ENCODE results near the gene GUCA1A. TPM values are rescaled to one million over a fixed set of nuclear protein-coding genes. Genes with fewer than 3 reads are reported as not detected.
"Not testable (repeated sequence)": the region's sequence is repeated elsewhere in the genome, so short reads cannot be mapped to it uniquely, and the experiment has no call there.

The GUCA1A gene
- total RNA-seq, 1 donor from 2014 or later: 0.84 TPM

- TF ChIP-seq CTCF (IDR thresholded peaks at IDR 0.05; ENCODE audit: unreplicated experiment): no peak
- peaks cover 25% of the 10 kb centered on the region for H3K4me1 Mint-ChIP-seq (ENCODE audit: low read depth)
- H3K27ac Mint-ChIP-seq: no peak overlapping the region
- no peaks in the 10 kb centered on the region for H3K27me3 Mint-ChIP-seq
- no peaks in the 10 kb centered on the region for H3K9me3 Mint-ChIP-seq (ENCODE audit: low read depth)
- DNase-seq (ENCODE audit: low spot score, unreplicated experiment): no peak
- no peak overlapping the region for H3K4me3 Mint-ChIP-seq (ENCODE audit: low read depth)
- H3K36me3 Mint-ChIP-seq (ENCODE audit: insufficient read depth): peaks cover 10% of the 10 kb centered on the region
Observed at GRCh38 chr6:42201382-42201781, 28.2 kb downstream of the GUCA1A start.

DNA sequence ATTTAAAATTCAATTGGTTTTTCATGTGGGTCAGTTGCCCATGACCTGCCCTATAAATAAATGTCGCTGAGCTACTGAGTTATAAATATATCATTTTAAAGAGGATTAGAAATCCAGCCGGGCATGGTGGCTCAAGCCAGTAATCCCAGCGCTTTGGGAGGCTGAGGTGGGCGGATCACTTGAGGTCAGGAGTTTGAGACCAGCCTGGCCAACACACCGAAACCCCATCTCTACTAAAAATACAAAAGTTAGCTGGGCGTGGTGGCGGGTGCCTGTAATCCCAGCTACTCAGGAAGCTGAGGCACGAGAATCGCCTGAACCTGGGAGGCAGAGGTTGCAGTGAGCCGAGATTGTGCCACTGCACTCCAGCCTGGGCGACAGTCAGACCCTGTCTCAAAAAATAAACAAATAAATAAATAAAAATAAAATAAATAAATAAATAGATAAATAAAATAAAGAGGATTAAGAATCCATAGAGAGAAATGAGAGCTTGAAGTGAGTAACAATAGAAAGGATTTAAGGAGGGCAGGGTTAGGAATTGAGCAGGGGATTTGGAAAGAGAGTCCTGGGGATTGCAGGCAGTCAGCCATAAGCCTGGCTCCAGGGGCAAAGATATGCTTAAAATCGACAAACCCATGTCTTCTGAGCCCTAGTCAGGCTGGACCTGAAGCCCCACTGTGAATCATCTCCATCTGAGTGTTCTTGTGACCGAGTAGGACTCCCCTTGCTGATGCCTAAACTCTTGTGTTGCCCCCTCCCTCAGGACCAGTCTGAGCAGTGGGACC is 29.2 kb downstream of the GUCA1A start:
- not testable (repeated sequence) for H3K9me3 Mint-ChIP-seq (ENCODE audit: low read depth); DNase-seq (ENCODE audit: low spot score, unreplicated experiment); H3K4me3 Mint-ChIP-seq (ENCODE audit: low read depth); H3K27me3 Mint-ChIP-seq
- H3K36me3 Mint-ChIP-seq (ENCODE audit: insufficient read depth): peaks cover 10% of the 10 kb centered on the region
- peak overlapping the region; percentile 8 for H3K27ac Mint-ChIP-seq
- peaks cover 25% of the 10 kb centered on the region for H3K4me1 Mint-ChIP-seq (ENCODE audit: low read depth)

GRCh38 chr6:42203183-42203582 is 30.0 kb downstream of the GUCA1A start:
- peaks cover 15% of the 10 kb centered on the region for H3K36me3 Mint-ChIP-seq (ENCODE audit: insufficient read depth)
- no peak overlapping the region for H3K27ac Mint-ChIP-seq
- peaks cover 25% of the 10 kb centered on the region for H3K4me1 Mint-ChIP-seq (ENCODE audit: low read depth)
- no peak for TF ChIP-seq CTCF (IDR thresholded peaks at IDR 0.05; ENCODE audit: unreplicated experiment)
- H3K9me3 Mint-ChIP-seq (ENCODE audit: low read depth): no peaks in the 10 kb centered on the region
- no peaks in the 10 kb centered on the region for H3K27me3 Mint-ChIP-seq
- H3K4me3 Mint-ChIP-seq (ENCODE audit: low read depth): no peak overlapping the region
- no peak for DNase-seq (ENCODE audit: low spot score, unreplicated experiment)

DNA sequence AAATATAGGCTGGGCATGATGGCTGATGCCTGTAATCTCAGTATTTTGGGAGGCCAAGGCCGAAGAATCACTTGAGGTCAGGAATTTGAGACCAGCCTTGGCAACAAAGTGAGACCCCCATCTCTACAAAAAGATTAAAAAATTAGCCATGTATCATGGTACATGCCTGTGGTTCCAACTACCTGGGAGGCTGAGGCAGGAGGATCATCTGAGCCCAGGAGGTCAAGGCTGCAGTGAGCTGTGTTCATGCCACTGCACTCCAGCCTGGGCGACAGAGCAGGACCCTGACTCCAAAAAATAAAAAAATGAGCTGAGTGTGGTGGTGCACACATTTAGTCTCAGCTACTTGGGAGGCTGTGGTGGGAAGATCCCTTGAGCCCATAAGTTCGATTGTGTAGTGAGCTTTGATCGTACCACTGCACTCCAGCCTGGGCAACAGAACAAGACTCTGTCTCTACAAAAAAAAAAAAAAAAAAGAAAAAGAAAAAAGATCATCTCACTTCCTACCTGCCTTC is 31.7 kb downstream of the GUCA1A start:
- Mint-ChIP-seq H3K4me3 (ENCODE audit: low read depth) (no peak overlapping the region), H3K27me3 (no peaks in the 10 kb centered on the region), H3K4me1 (ENCODE audit: low read depth) (peaks cover 25% of the 10 kb centered on the region)

DNA sequence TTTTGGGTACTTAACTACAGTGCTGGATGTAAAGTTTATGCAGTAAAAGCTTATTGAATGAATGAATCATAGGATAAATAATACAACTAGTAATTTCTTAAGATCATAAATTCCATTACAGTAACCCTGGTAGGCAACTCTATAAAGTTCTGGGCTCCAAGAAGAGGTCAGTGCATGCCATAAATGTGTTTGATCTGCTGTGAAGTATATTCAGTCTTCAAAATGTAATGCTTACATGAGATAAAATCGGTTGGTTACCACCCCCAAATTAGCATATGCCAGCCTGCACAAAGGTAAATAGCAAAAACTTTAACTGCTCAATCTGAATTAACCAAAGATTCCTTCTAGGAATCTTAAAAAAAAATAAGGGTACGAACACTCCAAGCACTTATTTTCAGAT is 34.4 kb downstream of the GUCA1A start:
- H3K4me1 Mint-ChIP-seq (ENCODE audit: low read depth): peaks cover 15% of the 10 kb centered on the region
- H3K27me3 Mint-ChIP-seq; H3K9me3 Mint-ChIP-seq (ENCODE audit: low read depth); DNase-seq (ENCODE audit: low spot score, unreplicated experiment); H3K4me3 Mint-ChIP-seq (ENCODE audit: low read depth); H3K27ac Mint-ChIP-seq: not testable (repeated sequence)
- peaks cover 20% of the 10 kb centered on the region for H3K36me3 Mint-ChIP-seq (ENCODE audit: insufficient read depth)

More for the DNA sequence above, 31.7 kb downstream of the GUCA1A start:
- no peak for DNase-seq (ENCODE audit: low spot score, unreplicated experiment)
- H3K9me3 Mint-ChIP-seq (ENCODE audit: low read depth): no peaks in the 10 kb centered on the region
- TF ChIP-seq CTCF (IDR thresholded peaks at IDR 0.05; ENCODE audit: unreplicated experiment): no peak
- H3K36me3 Mint-ChIP-seq (ENCODE audit: insufficient read depth): peaks cover 19% of the 10 kb centered on the region
- peak overlapping the region; percentile 81 for H3K27ac Mint-ChIP-seq

GRCh38 chr6:42210551-42210950 is 37.4 kb downstream of the GUCA1A start:
- no peak overlapping the region for H3K27ac Mint-ChIP-seq
- TF ChIP-seq CTCF (IDR thresholded peaks at IDR 0.05; ENCODE audit: unreplicated experiment): no peak
- DNase-seq (ENCODE audit: low spot score, unreplicated experiment): no peak
- no peaks in the 10 kb centered on the region for H3K9me3 Mint-ChIP-seq (ENCODE audit: low read depth)
- H3K4me3 Mint-ChIP-seq (ENCODE audit: low read depth): no peak overlapping the region
- H3K36me3 Mint-ChIP-seq (ENCODE audit: insufficient read depth): peaks cover 21% of the 10 kb centered on the region
- H3K4me1 Mint-ChIP-seq (ENCODE audit: low read depth): peaks cover 3% of the 10 kb centered on the region
- H3K27me3 Mint-ChIP-seq: no peaks in the 10 kb centered on the region
